NCI-H1436 (cell line): ENCODE measurements around the gene CTPS2.
"Not testable (repeated sequence)": the region's sequence is repeated elsewhere in the genome, so short reads cannot be mapped to it uniquely, and the experiment has no call there.

Source experiments
- DNase-seq: peaks from one replicate; lab custom pipeline; 2025; lab: John Stamatoyannopoulos, UW

Gene CTPS2

GRCh38 chrX:16712548-16713155 is at the start of gene CTPS2:
Gene CTPS2 (minus strand): TSS chrX:16712669. CDS start chrX:16702902, 9,767 bp downstream.
- peak; percentile 5 for DNase-seq

- not testable (repeated sequence) for DNase-seq
These were observed 49.0 kb upstream of the CTPS2 start for GRCh38 chrX:16761500-16761899.

- peak; percentile 50 for DNase-seq
These were observed 44.3 kb upstream of the CTPS2 start for GRCh38 chrX:16756724-16757123.

GRCh38 chrX:16754019-16754418 is 41.5 kb upstream of the CTPS2 start:
- no peak for DNase-seq

- DNase-seq = no peak
These were observed 37.7 kb upstream of the CTPS2 start for GRCh38 chrX:16750136-16750535.

GRCh38 chrX:16748425-16748824 is 36.0 kb upstream of the CTPS2 start:
- no peak for DNase-seq

GRCh38 chrX:16745659-16746058 is 33.2 kb upstream of the CTPS2 start:
- no peak for DNase-seq

- DNase-seq = no peak
These were observed 32.6 kb upstream of the CTPS2 start for GRCh38 chrX:16745102-16745501.

- no peak for DNase-seq
These were observed 31.3 kb upstream of the CTPS2 start for GRCh38 chrX:16743604-16744325.

- DNase-seq = no peak
These were observed 27.1 kb upstream of the CTPS2 start for GRCh38 chrX:16739574-16739973.

GRCh38 chrX:16737024-16737423 is 24.6 kb upstream of the CTPS2 start:
- DNase-seq = no peak

- no peak for DNase-seq
These were observed 20.5 kb upstream of the CTPS2 start for GRCh38 chrX:16733013-16733412.

GRCh38 chrX:16730450-16730849 is 18.0 kb upstream of the CTPS2 start:
- no peak for DNase-seq

- no peak for DNase-seq
These were observed 15.2 kb upstream of the CTPS2 start for GRCh38 chrX:16727637-16728036.

- not testable (repeated sequence) for DNase-seq
These were observed 14.0 kb upstream of the CTPS2 start for GRCh38 chrX:16726347-16726988.

- DNase-seq = no peak
These were observed 12.6 kb upstream of the CTPS2 start for GRCh38 chrX:16725072-16725471.

- no peak for DNase-seq
These were observed 10.0 kb upstream of the CTPS2 start for GRCh38 chrX:16722481-16722880.

- peak; percentile 91 for DNase-seq
These were observed 7.0 kb upstream of the CTPS2 start, which contains the start of gene SYAP1 for GRCh38 chrX:16719334-16720084. Gene SYAP1 (plus strand): TSS chrX:16719612. CDS start chrX:16719725, 113 bp downstream.

- DNase-seq = no peak
These were observed 6.4 kb upstream of the CTPS2 start for GRCh38 chrX:16718824-16719333.

GRCh38 chrX:16716451-16716850 is 4.0 kb upstream of the CTPS2 start:
- not testable (repeated sequence) for DNase-seq

- not testable (repeated sequence) for DNase-seq
These were observed 3.2 kb upstream of the CTPS2 start for GRCh38 chrX:16715638-16716037.

- DNase-seq = no peak
These were observed 2.0 kb upstream of the CTPS2 start for GRCh38 chrX:16714504-16714903.
